A549 (cell line): ENCODE results near the gene LRRC28.
A peak's percentile ranks its signal among the peaks of the same experiment; 100 is the strongest.

ENCODE experiments used
- CHD2 ChIP-seq: fragments of 150-350 bp; IDR thresholded peaks from 2 replicates; pipeline ENCODE4 v1.6.1; 2014; ENCODE audit warnings: low read length; ENCODE audit not compliant: partially characterized antibody
- EP300 ChIP-seq, 2 experiments: fragments of >200 bp; sonication (Bioruptor Twin); formaldehyde crosslinking; IDR thresholded peaks; 2 replicates in 1 of 2; 3 replicates in 1 of 2; pipeline ENCODE4 v1.6.1; 2016 to 2017
- ESRRA ChIP-seq: fragments of 150-350 bp; IDR thresholded peaks from 2 replicates; pipeline ENCODE4 v1.6.1; 2014; ENCODE audit warnings: mild to moderate bottlenecking, low read length, borderline replicate concordance
- KDM5A ChIP-seq: fragments of 200-600 bp; sonication (generic); IDR thresholded peaks from 2 replicates; pipeline ENCODE4 v1.6.1; 2016; ENCODE audit warnings: antibody characterized with exemption, mild to moderate bottlenecking
- MAFK ChIP-seq: fragments of 450-650 bp; IDR thresholded peaks from 2 replicates; pipeline ENCODE4 v1.6.1; 2014; ENCODE audit not compliant: partially characterized antibody
- MAZ ChIP-seq: fragments of 150-350 bp; IDR thresholded peaks from 2 replicates; pipeline ENCODE4 v1.6.1; 2014; ENCODE audit warnings: antibody characterized with exemption, low read depth, low read length, borderline replicate concordance
- NPAS2 ChIP-seq: fragments of 250-450 bp; sonication (Bioruptor Pico); IDR thresholded peaks from 2 replicates; pipeline ENCODE4 v1.8.0; 2022; ENCODE audit warnings: mild to moderate bottlenecking, moderate library complexity, borderline replicate concordance
- PHF8 ChIP-seq: fragments of 200-600 bp; sonication (generic); IDR thresholded peaks from 2 replicates; pipeline ENCODE4 v1.6.1; 2016; ENCODE audit warnings: low read depth, mild to moderate bottlenecking, antibody characterized with exemption, moderate library complexity, borderline replicate concordance
- POLR2A ChIP-seq: IDR thresholded peaks from 2 replicates; pipeline ENCODE4 v1.6.1; 2012; ENCODE audit warnings: mild to moderate bottlenecking, low read length
- ZNF302 ChIP-seq: fragments of 250-450 bp; sonication (Bioruptor Pico); IDR thresholded peaks from 2 replicates; pipeline ENCODE4 v1.9.0; 2021; ENCODE audit warnings: inconsistent platforms, mild to moderate bottlenecking, moderate library complexity
- TF ChIP-seq, protein P1 (sequence below): fragments of >200 bp; sonication (Bioruptor Twin); formaldehyde crosslinking; IDR thresholded peaks from 3 replicates; pipeline ENCODE4 v1.6.1; 2016
- TF ChIP-seq, protein P2 (sequence below): fragments of 200-600 bp; sonication (generic); IDR thresholded peaks from 2 replicates; pipeline ENCODE4 v1.6.1; 2016; ENCODE audit warnings: antibody characterized with exemption, mild to moderate bottlenecking, moderate library complexity
- TF ChIP-seq, protein P3 (sequence below): fragments of >200 bp; sonication (Bioruptor Twin); formaldehyde crosslinking; IDR thresholded peaks from 3 replicates; pipeline ENCODE4 v1.5.1; 2016
- TF ChIP-seq, protein P4 (sequence below): IDR thresholded peaks from 2 replicates; pipeline ENCODE4 v1.6.1; 2012

DNA sequence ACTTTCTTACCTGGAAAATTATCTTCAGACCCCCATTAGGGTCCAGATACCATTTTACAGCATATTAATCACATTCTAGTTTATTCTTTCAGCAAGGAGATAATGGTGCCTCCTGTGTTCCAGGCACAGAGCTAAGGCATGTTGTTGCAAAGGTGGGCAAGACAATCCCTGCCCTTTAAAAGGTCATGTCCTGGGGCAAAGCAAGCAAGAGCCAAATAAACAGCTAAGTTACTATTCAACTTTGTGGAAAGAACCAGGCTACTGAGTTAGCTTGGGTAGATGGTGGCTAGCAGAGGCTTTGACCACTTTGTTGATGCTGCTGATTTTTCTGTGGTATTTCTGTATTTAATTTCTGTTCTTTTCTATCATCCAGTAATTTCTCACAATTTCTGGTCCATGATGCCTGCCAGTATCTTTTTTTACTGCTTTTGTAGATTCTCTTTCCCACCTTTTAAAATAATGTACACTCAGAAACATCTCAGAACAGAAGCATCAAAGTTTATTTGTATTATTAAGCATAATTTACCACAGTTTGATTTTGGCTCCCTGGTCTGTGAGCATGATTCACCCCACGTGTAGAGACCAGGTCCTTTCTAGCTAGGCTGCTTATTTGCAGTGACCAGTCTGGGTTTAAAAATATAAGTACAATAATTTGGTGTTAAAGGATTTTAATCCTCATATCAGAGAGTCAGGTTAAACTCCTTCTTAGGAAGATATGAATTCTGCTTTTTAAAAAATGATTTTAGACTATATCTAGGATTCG lies 71.5 kb downstream of the LRRC28 start:
- TF ChIP-seq, protein P1, sequence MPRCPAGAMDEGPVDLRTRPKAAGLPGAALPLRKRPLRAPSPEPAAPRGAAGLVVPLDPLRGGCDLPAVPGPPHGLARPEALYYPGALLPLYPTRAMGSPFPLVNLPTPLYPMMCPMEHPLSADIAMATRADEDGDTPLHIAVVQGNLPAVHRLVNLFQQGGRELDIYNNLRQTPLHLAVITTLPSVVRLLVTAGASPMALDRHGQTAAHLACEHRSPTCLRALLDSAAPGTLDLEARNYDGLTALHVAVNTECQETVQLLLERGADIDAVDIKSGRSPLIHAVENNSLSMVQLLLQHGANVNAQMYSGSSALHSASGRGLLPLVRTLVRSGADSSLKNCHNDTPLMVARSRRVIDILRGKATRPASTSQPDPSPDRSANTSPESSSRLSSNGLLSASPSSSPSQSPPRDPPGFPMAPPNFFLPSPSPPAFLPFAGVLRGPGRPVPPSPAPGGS: no peak
- TF ChIP-seq EP300 (IDR thresholded peaks at IDR 0.05): no peak
- TF ChIP-seq MAFK: no peak
- TF ChIP-seq POLR2A: no peak
- TF ChIP-seq, protein P2, sequence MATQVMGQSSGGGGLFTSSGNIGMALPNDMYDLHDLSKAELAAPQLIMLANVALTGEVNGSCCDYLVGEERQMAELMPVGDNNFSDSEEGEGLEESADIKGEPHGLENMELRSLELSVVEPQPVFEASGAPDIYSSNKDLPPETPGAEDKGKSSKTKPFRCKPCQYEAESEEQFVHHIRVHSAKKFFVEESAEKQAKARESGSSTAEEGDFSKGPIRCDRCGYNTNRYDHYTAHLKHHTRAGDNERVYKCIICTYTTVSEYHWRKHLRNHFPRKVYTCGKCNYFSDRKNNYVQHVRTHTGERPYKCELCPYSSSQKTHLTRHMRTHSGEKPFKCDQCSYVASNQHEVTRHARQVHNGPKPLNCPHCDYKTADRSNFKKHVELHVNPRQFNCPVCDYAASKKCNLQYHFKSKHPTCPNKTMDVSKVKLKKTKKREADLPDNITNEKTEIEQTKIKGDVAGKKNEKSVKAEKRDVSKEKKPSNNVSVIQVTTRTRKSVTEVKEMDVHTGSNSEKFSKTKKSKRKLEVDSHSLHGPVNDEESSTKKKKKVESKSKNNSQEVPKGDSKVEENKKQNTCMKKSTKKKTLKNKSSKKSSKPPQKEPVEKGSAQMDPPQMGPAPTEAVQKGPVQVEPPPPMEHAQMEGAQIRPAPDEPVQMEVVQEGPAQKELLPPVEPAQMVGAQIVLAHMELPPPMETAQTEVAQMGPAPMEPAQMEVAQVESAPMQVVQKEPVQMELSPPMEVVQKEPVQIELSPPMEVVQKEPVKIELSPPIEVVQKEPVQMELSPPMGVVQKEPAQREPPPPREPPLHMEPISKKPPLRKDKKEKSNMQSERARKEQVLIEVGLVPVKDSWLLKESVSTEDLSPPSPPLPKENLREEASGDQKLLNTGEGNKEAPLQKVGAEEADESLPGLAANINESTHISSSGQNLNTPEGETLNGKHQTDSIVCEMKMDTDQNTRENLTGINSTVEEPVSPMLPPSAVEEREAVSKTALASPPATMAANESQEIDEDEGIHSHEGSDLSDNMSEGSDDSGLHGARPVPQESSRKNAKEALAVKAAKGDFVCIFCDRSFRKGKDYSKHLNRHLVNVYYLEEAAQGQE: no peak
- TF ChIP-seq KDM5A: no peak
- TF ChIP-seq, protein P3, sequence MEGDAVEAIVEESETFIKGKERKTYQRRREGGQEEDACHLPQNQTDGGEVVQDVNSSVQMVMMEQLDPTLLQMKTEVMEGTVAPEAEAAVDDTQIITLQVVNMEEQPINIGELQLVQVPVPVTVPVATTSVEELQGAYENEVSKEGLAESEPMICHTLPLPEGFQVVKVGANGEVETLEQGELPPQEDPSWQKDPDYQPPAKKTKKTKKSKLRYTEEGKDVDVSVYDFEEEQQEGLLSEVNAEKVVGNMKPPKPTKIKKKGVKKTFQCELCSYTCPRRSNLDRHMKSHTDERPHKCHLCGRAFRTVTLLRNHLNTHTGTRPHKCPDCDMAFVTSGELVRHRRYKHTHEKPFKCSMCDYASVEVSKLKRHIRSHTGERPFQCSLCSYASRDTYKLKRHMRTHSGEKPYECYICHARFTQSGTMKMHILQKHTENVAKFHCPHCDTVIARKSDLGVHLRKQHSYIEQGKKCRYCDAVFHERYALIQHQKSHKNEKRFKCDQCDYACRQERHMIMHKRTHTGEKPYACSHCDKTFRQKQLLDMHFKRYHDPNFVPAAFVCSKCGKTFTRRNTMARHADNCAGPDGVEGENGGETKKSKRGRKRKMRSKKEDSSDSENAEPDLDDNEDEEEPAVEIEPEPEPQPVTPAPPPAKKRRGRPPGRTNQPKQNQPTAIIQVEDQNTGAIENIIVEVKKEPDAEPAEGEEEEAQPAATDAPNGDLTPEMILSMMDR: no peak
- TF ChIP-seq NPAS2: no peak
- no peak for TF ChIP-seq MAZ
- no peak for TF ChIP-seq ZNF302 (CRISPR knock-in tag)
- TF ChIP-seq ESRRA: no peak
- TF ChIP-seq PHF8: no peak
- TF ChIP-seq, protein P4, sequence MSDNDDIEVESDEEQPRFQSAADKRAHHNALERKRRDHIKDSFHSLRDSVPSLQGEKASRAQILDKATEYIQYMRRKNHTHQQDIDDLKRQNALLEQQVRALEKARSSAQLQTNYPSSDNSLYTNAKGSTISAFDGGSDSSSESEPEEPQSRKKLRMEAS: peak; percentile 37
- no peak for TF ChIP-seq CHD2
